Neuronal stem cell (in vitro differentiated cells): ENCODE measurements around the gene DGLUCY.

Experiments
- DNase-seq: peaks from one replicate; pipeline ENCODE4 v3.0.0-alpha.2; 2013; ENCODE audit warnings: low spot score
- H2AFZ ChIP-seq: one replicate; pipeline ENCODE4 v1.6.1; 2013; ENCODE audit warnings: mild to moderate bottlenecking, low read length, inconsistent platforms
- H2AK5ac ChIP-seq: 2 replicates; pipeline ENCODE4 v1.6.1; 2013; ENCODE audit warnings: low read depth, mild to moderate bottlenecking, inconsistent platforms, low read length, moderate library complexity, mixed read lengths
- H2BK120ac ChIP-seq: 2 replicates; pipeline ENCODE4 v1.6.1; 2013; ENCODE audit warnings: low read depth, mild to moderate bottlenecking, inconsistent platforms, low read length, moderate library complexity, mixed read lengths
- H2BK12ac ChIP-seq: one replicate; pipeline ENCODE4 v1.6.1; 2013; ENCODE audit warnings: low read length, inconsistent platforms
- H2BK15ac ChIP-seq: 2 replicates; pipeline ENCODE4 v1.6.1; 2013; ENCODE audit warnings: mild to moderate bottlenecking, low read length, inconsistent platforms, mixed read lengths
- H2BK5ac ChIP-seq: one replicate; pipeline ENCODE4 v1.6.1; 2013; ENCODE audit warnings: inconsistent platforms, mild to moderate bottlenecking, low read length, moderate library complexity
- H3K14ac ChIP-seq: one replicate; pipeline ENCODE4 v1.6.1; 2013; ENCODE audit warnings: low read length, inconsistent platforms
- H3K18ac ChIP-seq: 2 replicates; pipeline ENCODE4 v1.6.1; 2013; ENCODE audit warnings: low read length, inconsistent platforms
- H3K23ac ChIP-seq: 2 replicates; pipeline ENCODE4 v1.6.1; 2013; ENCODE audit warnings: low read depth, mild to moderate bottlenecking, mixed read lengths, low read length, inconsistent platforms; ENCODE audit not compliant: poor library complexity
- H3K27ac ChIP-seq: replicated peaks from 3 replicates; pipeline ENCODE4 v1.5.1; 2013; ENCODE audit warnings: low read length, inconsistent platforms
- H3K27me3 ChIP-seq, 3 experiments: 2 replicates each; pipeline ENCODE4 v1.6.1; 2013; ENCODE audit warnings: low read length in 3 of 3, mild to moderate bottlenecking in 2 of 3, inconsistent platforms in 1 of 3, low read depth in 1 of 3, mixed read lengths in 1 of 3, moderate library complexity in 1 of 3; ENCODE audit not compliant: control insufficient read depth in 3 of 3, insufficient read depth in 3 of 3
- H3K36me3 ChIP-seq, 2 donors: replicated peaks in 1 of 2; 2 replicates each; pipeline ENCODE4 v1.6.1; 2013; ENCODE audit warnings: low read length in 2 of 2; ENCODE audit not compliant: control insufficient read depth in 2 of 2, insufficient read depth in 2 of 2
- H3K4ac ChIP-seq: 2 replicates; pipeline ENCODE4 v1.6.1; 2013; ENCODE audit warnings: inconsistent platforms, mild to moderate bottlenecking, low read length, moderate library complexity
- H3K4me1 ChIP-seq, 2 donors: 1 replicate in 1 of 2; 2 replicates in 1 of 2; pipeline ENCODE4 v1.6.1; 2013; ENCODE audit warnings: low read length in 2 of 2, low read depth in 1 of 2; ENCODE audit not compliant: control insufficient read depth in 2 of 2, insufficient read depth in 1 of 2
- H3K4me2 ChIP-seq: one replicate; pipeline ENCODE4 v1.6.1; 2013; ENCODE audit warnings: mild to moderate bottlenecking, low read length, inconsistent platforms; ENCODE audit not compliant: insufficient read depth, poor library complexity, severe bottlenecking
- H3K4me3 ChIP-seq, 2 donors: 2 replicates each; pipeline ENCODE4 v1.5.1; 2013; ENCODE audit warnings: low read length in 2 of 2, mild to moderate bottlenecking in 2 of 2, inconsistent platforms in 1 of 2, moderate library complexity in 1 of 2
- H3K79me1 ChIP-seq: one replicate; pipeline ENCODE4 v1.6.1; 2013; ENCODE audit warnings: low read depth, mild to moderate bottlenecking, inconsistent platforms, low read length, moderate library complexity
- H3K9ac ChIP-seq: one replicate; pipeline ENCODE4 v1.6.1; 2013; ENCODE audit warnings: mild to moderate bottlenecking, low read depth, low read length, inconsistent platforms; ENCODE audit not compliant: poor library complexity
- H3K9me3 ChIP-seq, 2 donors: replicated peaks in 1 of 2; 2 replicates each; pipeline versions ENCODE3 to v1.6.1; 2013; ENCODE audit warnings: low read length in 2 of 2, mild to moderate bottlenecking in 2 of 2, inconsistent platforms in 1 of 2, low read depth in 1 of 2, mixed read lengths in 1 of 2, moderate library complexity in 1 of 2; ENCODE audit not compliant: control insufficient read depth in 2 of 2, insufficient read depth in 1 of 2
- H4K8ac ChIP-seq: one replicate; pipeline ENCODE4 v1.6.1; 2013; ENCODE audit warnings: low read depth, mild to moderate bottlenecking, inconsistent platforms, low read length, moderate library complexity
- H4K91ac ChIP-seq: one replicate; pipeline ENCODE4 v1.6.1; 2013; ENCODE audit warnings: low read length, low read depth, mild to moderate bottlenecking, inconsistent platforms; ENCODE audit not compliant: poor library complexity
- WGBS, 2 donors: extraction: QIAGEN DNeasy Blood & Tissue Kit; methylation state at CpG; one replicate each; pipeline ENCODE4 v1.1.7; 2013; ENCODE audit warnings: missing lambda C conversion rate in 2 of 2, mixed read lengths in 1 of 2; ENCODE audit not compliant: insufficient read length in 2 of 2, insufficient replicate concordance in 1 of 2; ENCODE audit errors: extremely low coverage in 2 of 2; 5-methylcytosine and 5-hydroxymethylcytosine counted together

DGLUCY gene

GRCh38 chr14:91163316-91163715, 49.4 kb downstream of the DGLUCY start:
- no peak overlapping the region for H2BK5ac ChIP-seq
- H3K27ac ChIP-seq: no peak overlapping the region
- no peak overlapping the region for H4K8ac ChIP-seq
- no peak overlapping the region for H4K91ac ChIP-seq
- no CpG with 5 or more reads among the region's 14 CpGs for WGBS, 2 donors
- peak overlapping the region; percentile 3 for H3K9ac ChIP-seq
- H2BK12ac ChIP-seq: no peak overlapping the region
- no peak overlapping the region for H2BK15ac ChIP-seq
- no peak for DNase-seq
- H2AFZ ChIP-seq: no peak overlapping the region
- H3K23ac ChIP-seq: no peak overlapping the region
- no peak overlapping the region for H3K4me2 ChIP-seq
- no peaks in the 10 kb centered on the region for H3K79me1 ChIP-seq
- no peak overlapping the region for H2AK5ac ChIP-seq
- no peaks in the 10 kb centered on the region for H3K9me3 ChIP-seq
- H3K36me3 ChIP-seq: peaks cover 11 to 78% of the 10 kb centered on the region in 2 donors
- no peaks in the 10 kb centered on the region for H3K4me1 ChIP-seq
- no peak overlapping the region for H3K18ac ChIP-seq
- peak overlapping the region in 1 of 2 donors; percentile 14 for H3K4me3 ChIP-seq
- H3K14ac ChIP-seq: no peak overlapping the region
- no peak overlapping the region for H2BK120ac ChIP-seq
- H3K4ac ChIP-seq: no peak overlapping the region
- H3K27me3 ChIP-seq: no peaks in the 10 kb centered on the region

- Histone ChIP-seq H3K4me2 (no peak overlapping the region), H3K23ac (no peak overlapping the region), H2BK15ac (no peak overlapping the region), H3K36me3 (peaks cover 10 to 71% of the 10 kb centered on the region in 2 donors), H3K14ac (no peak overlapping the region), H3K79me1 (no peaks in the 10 kb centered on the region), H3K18ac (no peak overlapping the region), H2BK5ac (no peak overlapping the region), H2BK120ac (no peak overlapping the region), H3K9ac (no peak overlapping the region), H3K27me3 (no peaks in the 10 kb centered on the region), H3K27ac (no peak overlapping the region), H4K91ac (no peak overlapping the region), H3K4ac (no peak overlapping the region), H3K4me1 (no peaks in the 10 kb centered on the region), H2AK5ac (no peak overlapping the region), H3K9me3 (no peaks in the 10 kb centered on the region), H2BK12ac (no peak overlapping the region), H4K8ac (no peak overlapping the region), H3K4me3 (no peak overlapping the region), H2AFZ (no peak overlapping the region)
- no CpG with 5 or more reads among the region's 1 CpG for WGBS, 2 donors
- DNase-seq: no peak
These were observed 50.8 kb downstream of the DGLUCY start for GRCh38 chr14:91164676-91165075.

- H4K91ac ChIP-seq: no peak overlapping the region
- H3K27me3 ChIP-seq: no peaks in the 10 kb centered on the region
- H3K9me3 ChIP-seq: no peaks in the 10 kb centered on the region
- H2BK120ac ChIP-seq: no peak overlapping the region
- no peak overlapping the region for H3K4me3 ChIP-seq
- no peaks in the 10 kb centered on the region for H3K79me1 ChIP-seq
- no peak overlapping the region for H3K9ac ChIP-seq
- no peak overlapping the region for H3K23ac ChIP-seq
- H2BK12ac ChIP-seq: no peak overlapping the region
- no peak overlapping the region for H3K4ac ChIP-seq
- H2BK5ac ChIP-seq: no peak overlapping the region
- H3K4me2 ChIP-seq: no peak overlapping the region
- H2AFZ ChIP-seq: no peak overlapping the region
- no peaks in the 10 kb centered on the region for H3K4me1 ChIP-seq
- H3K36me3 ChIP-seq: peaks cover 5 to 63% of the 10 kb centered on the region in 2 donors
- no peak overlapping the region for H3K27ac ChIP-seq
- DNase-seq: no peak
- WGBS, 2 donors: no CpG with 5 or more reads among the region's 5 CpGs
- no peak overlapping the region for H2BK15ac ChIP-seq
- H3K18ac ChIP-seq: no peak overlapping the region
- H3K14ac ChIP-seq: no peak overlapping the region
- no peak overlapping the region for H2AK5ac ChIP-seq
- no peak overlapping the region for H4K8ac ChIP-seq
These were observed 53.5 kb downstream of the DGLUCY start for GRCh38 chr14:91167380-91167770.

GRCh38 chr14:91169951-91170350, 56.1 kb downstream of the DGLUCY start:
- H3K23ac ChIP-seq: no peak overlapping the region
- WGBS, 2 donors: no CpG with 5 or more reads among the region's 8 CpGs
- no peak for DNase-seq

More at GRCh38 chr14:91169951-91170350, 56.1 kb downstream of the DGLUCY start:
- Histone ChIP-seq H2BK12ac (no peak overlapping the region), H4K91ac (no peak overlapping the region), H3K14ac (no peak overlapping the region), H3K18ac (no peak overlapping the region), H3K4ac (no peak overlapping the region), H2AK5ac (no peak overlapping the region), H3K9ac (no peak overlapping the region), H3K9me3 (no peaks in the 10 kb centered on the region), H4K8ac (no peak overlapping the region), H3K27ac (no peak overlapping the region), H3K27me3 (no peaks in the 10 kb centered on the region), H2BK120ac (no peak overlapping the region), H3K79me1 (no peaks in the 10 kb centered on the region), H2BK15ac (no peak overlapping the region), H2AFZ (no peak overlapping the region), H3K36me3 (peaks cover 7 to 52% of the 10 kb centered on the region in 2 donors), H3K4me3 (no peak overlapping the region), H2BK5ac (no peak overlapping the region), H3K4me2 (no peak overlapping the region), H3K4me1 (no peaks in the 10 kb centered on the region)
